SJSA1 (cell line): ENCODE results near the gene PDHX. TPM values are rescaled to one million over a fixed set of nuclear protein-coding genes. Genes with fewer than 3 reads are reported as not detected.

Experiments used
- DNase-seq, 2 experiments: peaks; one replicate each; pipeline ENCODE4 v3.0.0-alpha.2; 2015 to 2020; ENCODE audit warnings: low spot score in 2 of 2, low read depth in 1 of 2
- H3K27ac ChIP-seq: fragments of 250-450 bp; sonication (Bioruptor Pico); 2 replicates; pipeline ENCODE4 v1.5.1; 2020; ENCODE audit warnings: mild to moderate bottlenecking, moderate library complexity
- H3K27me3 ChIP-seq: fragments of 250-450 bp; sonication (Bioruptor Pico); replicated peaks from 2 replicates; pipeline ENCODE4 v1.5.1; 2020; ENCODE audit warnings: mild to moderate bottlenecking, moderate library complexity
- H3K36me3 ChIP-seq: fragments of 250-450 bp; sonication (Bioruptor Pico); 2 replicates; pipeline ENCODE4 v1.5.1; 2020; ENCODE audit warnings: mild to moderate bottlenecking
- H3K4me1 ChIP-seq: fragments of 250-450 bp; sonication (Bioruptor Pico); replicated peaks from 2 replicates; pipeline ENCODE4 v1.6.1; 2021; ENCODE audit warnings: mild to moderate bottlenecking
- H3K4me3 ChIP-seq: fragments of 250-450 bp; sonication (Bioruptor Pico); 2 replicates; pipeline ENCODE4 v1.5.1; 2020; ENCODE audit warnings: mild to moderate bottlenecking
- H3K9me3 ChIP-seq: fragments of 250-450 bp; sonication (Bioruptor Pico); replicated peaks from 2 replicates; pipeline ENCODE4 v1.5.1; 2020; ENCODE audit warnings: mild to moderate bottlenecking
- total RNA-seq: library from RNA; depleted of rRNA; stranded (reverse); fragments of >200 nt; shearing (Covaris generic); gene quantifications from 2 replicates; pipeline ENCODE4 v1.2.3, GENCODE V29; 2014

PDHX gene
- total RNA-seq, 1 experiment from 2014 or later, result 41.5 TPM

DNA sequence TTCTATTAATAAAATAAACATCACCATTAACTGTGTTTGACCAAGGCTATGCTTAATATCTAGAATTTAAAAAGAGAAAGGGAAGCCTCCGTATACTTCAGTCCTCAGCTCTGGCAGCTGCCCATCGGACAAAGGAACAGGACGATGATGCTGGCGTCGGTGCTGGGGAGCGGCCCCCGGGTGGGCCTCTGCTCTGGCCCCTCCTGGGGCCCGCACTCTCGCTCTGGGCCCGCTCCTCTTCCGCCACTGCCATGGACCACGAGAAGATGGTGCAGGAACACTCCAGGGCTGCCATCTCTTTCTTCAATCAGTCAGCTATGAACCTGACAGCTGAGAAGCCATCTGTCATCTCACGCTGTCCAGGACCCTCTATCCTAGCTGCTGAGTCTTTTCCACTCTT is 25.3 kb downstream of the PDHX start:
- Histone ChIP-seq H3K27ac (no peak overlapping the region), H3K36me3 (peaks cover 9% of the 10 kb centered on the region; the same call in 1 of the 2 replicates), H3K4me3 (no peak overlapping the region), H3K9me3 (no peaks in the 10 kb centered on the region), H3K4me1 (0 out of 2 replicates have a peak, but pooled peaks cover 5% of the 10 kb centered on the region), H3K27me3 (no peaks in the 10 kb centered on the region)
- no peak for DNase-seq

GRCh38 chr11:34944692-34945091 is 28.3 kb downstream of the PDHX start:
- H3K36me3 ChIP-seq, result peaks cover 22% of the 10 kb centered on the region
- H3K4me1 ChIP-seq, result 0 out of 2 replicates have a peak, but pooled peaks cover 5% of the 10 kb centered on the region
- no peaks in the 10 kb centered on the region for H3K27me3 ChIP-seq
- H3K9me3 ChIP-seq, result no peaks in the 10 kb centered on the region
- DNase-seq, result no peak
- no peak overlapping the region for H3K27ac ChIP-seq
- H3K4me3 ChIP-seq, result no peak overlapping the region

GRCh38 chr11:34948696-34949095 is 32.3 kb downstream of the PDHX start:
- no peaks in the 10 kb centered on the region for H3K4me1 ChIP-seq
- no peaks in the 10 kb centered on the region for H3K9me3 ChIP-seq
- no peak overlapping the region for H3K27ac ChIP-seq
- no peak overlapping the region for H3K4me3 ChIP-seq
- no peaks in the 10 kb centered on the region for H3K27me3 ChIP-seq
- no peak for DNase-seq
- H3K36me3 ChIP-seq, result peaks cover 29% of the 10 kb centered on the region

DNA sequence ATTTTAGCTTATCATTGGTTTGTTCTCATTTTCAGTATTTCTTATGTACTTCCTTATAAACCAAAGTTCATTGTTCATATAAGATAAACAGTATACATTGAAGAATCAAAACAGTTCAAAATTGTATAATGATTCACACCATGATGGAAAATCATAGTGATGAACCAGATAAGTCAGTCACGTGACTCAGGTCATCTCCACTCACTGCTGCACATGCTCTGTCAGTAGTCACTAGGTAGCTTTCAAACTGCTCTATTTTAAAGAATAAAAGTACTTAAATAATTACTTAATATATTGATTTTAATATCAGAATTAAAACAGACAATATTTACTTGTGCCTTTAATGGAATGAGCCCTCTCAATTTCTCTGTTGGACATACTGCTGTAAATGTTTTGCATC is 37.5 kb downstream of the PDHX start:
- Histone ChIP-seq H3K36me3 (peaks cover 16% of the 10 kb centered on the region), H3K27me3 (no peaks in the 10 kb centered on the region), H3K4me1 (no peaks in the 10 kb centered on the region), H3K27ac (no peak overlapping the region), H3K4me3 (no peak overlapping the region), H3K9me3 (no peaks in the 10 kb centered on the region)
- DNase-seq, result no peak

GRCh38 chr11:34957206-34957605 is 40.8 kb downstream of the PDHX start:
- Histone ChIP-seq H3K4me3 (no peak overlapping the region), H3K27me3 (no peaks in the 10 kb centered on the region), H3K4me1 (no peaks in the 10 kb centered on the region), H3K36me3 (peaks cover 21% of the 10 kb centered on the region), H3K27ac (no peak overlapping the region), H3K9me3 (no peaks in the 10 kb centered on the region)
- DNase-seq, result no peak

DNA sequence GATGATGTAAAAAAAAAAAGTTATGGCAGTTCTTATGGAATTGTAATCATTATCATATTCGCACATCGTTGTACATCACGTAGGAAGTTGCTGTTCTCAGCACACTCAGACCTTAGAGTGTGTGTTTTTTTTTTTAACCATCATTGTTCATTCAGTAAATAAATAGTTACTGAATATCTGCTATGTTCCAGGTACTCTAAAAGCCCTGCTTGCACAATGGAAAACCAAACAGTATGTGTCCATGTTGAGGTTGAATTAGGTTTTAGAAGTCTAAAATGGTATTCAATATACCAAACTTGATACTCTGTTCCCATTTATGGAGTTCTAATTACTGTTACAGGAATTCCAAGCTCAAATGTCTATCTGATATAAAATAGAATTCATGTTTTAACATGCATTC is 41.2 kb downstream of the PDHX start:
- Histone ChIP-seq H3K27me3 (no peaks in the 10 kb centered on the region), H3K4me3 (no peak overlapping the region), H3K36me3 (peaks cover 21% of the 10 kb centered on the region), H3K9me3 (no peaks in the 10 kb centered on the region), H3K27ac (no peak overlapping the region), H3K4me1 (no peaks in the 10 kb centered on the region)
- no peak for DNase-seq

DNA sequence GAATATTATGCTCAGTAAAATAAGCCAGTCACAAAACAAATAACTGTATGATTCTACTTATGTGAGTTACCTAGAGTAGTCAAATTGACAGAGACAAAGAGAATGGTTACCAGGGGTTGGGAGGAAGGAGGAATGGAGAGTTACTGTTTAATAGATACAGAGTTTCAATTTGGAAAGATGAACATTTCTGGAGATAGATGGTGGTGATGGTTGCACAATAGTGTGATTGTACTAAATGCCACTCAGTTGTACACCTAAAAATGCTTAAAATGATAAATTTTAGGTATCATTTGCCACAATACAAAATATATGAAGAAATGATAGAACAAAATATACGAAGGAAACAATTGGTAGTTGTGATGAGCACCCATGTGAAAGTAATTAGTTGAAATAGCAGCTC is 43.4 kb downstream of the PDHX start:
- no peak overlapping the region for H3K4me3 ChIP-seq
- peaks cover 18% of the 10 kb centered on the region for H3K36me3 ChIP-seq
- no peak for DNase-seq
- H3K27ac ChIP-seq, result no peak overlapping the region
- no peaks in the 10 kb centered on the region for H3K4me1 ChIP-seq
- H3K27me3 ChIP-seq, result no peaks in the 10 kb centered on the region
- H3K9me3 ChIP-seq, result no peaks in the 10 kb centered on the region

GRCh38 chr11:34960277-34960676 is 43.9 kb downstream of the PDHX start:
- Histone ChIP-seq H3K4me1 (no peaks in the 10 kb centered on the region), H3K9me3 (no peaks in the 10 kb centered on the region), H3K4me3 (no peak overlapping the region), H3K27ac (no peak overlapping the region), H3K27me3 (no peaks in the 10 kb centered on the region), H3K36me3 (peaks cover 18% of the 10 kb centered on the region)
- DNase-seq, result no peak

GRCh38 chr11:34962034-34962433 is 45.6 kb downstream of the PDHX start:
- H3K27ac ChIP-seq, result no peak overlapping the region
- H3K36me3 ChIP-seq, result peaks cover 22% of the 10 kb centered on the region
- H3K27me3 ChIP-seq, result no peaks in the 10 kb centered on the region
- no peak for DNase-seq
- H3K4me3 ChIP-seq, result no peak overlapping the region
- H3K4me1 ChIP-seq, result no peaks in the 10 kb centered on the region
- no peaks in the 10 kb centered on the region for H3K9me3 ChIP-seq

DNA sequence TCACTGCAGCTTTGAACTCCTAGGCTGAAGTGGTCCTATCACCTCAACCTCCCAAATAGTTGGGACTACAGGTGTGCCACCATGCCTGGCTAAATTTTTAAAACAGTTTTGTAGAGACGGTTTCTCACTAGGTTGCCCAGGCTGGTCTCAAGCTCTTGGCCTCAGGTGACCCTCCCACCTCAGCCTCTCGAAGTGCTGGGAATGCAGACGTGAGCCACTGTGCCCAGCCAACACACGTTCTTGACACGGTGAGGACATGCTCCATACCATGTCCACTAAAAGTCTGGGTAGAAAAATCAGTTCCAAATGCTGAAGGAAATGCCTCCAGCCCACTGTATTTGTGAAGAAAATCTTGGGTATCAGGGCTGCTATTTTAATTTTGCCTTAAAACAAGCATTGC is 46.9 kb downstream of the PDHX start:
- H3K4me1 ChIP-seq, result no peaks in the 10 kb centered on the region
- DNase-seq, result no peak
- H3K27me3 ChIP-seq, result no peaks in the 10 kb centered on the region
- H3K27ac ChIP-seq, result no peak overlapping the region
- H3K36me3 ChIP-seq, result peaks cover 25% of the 10 kb centered on the region
- H3K9me3 ChIP-seq, result no peaks in the 10 kb centered on the region
- H3K4me3 ChIP-seq, result no peak overlapping the region

GRCh38 chr11:34964610-34965331 is 48.4 kb downstream of the PDHX start:
- H3K36me3 ChIP-seq, result peaks cover 18% of the 10 kb centered on the region

GRCh38 chr11:34968862-34969261 is 52.4 kb downstream of the PDHX start:
- Histone ChIP-seq H3K9me3 (no peaks in the 10 kb centered on the region), H3K27ac (no peak overlapping the region), H3K4me1 (peaks cover 16% of the 10 kb centered on the region), H3K4me3 (no peak overlapping the region), H3K27me3 (no peaks in the 10 kb centered on the region), H3K36me3 (peaks cover 28% of the 10 kb centered on the region)
- DNase-seq, result no peak

More at GRCh38 chr11:34964610-34965331, 48.4 kb downstream of the PDHX start:
- Histone ChIP-seq H3K27me3 (no peaks in the 10 kb centered on the region), H3K4me3 (no peak overlapping the region), H3K4me1 (no peaks in the 10 kb centered on the region), H3K9me3 (no peaks in the 10 kb centered on the region), H3K27ac (no peak overlapping the region)
- no peak for DNase-seq

GRCh38 chr11:34970033-34970432 is 53.6 kb downstream of the PDHX start:
- no peak for DNase-seq
- Histone ChIP-seq H3K27ac (no peak overlapping the region), H3K4me3 (no peak overlapping the region), H3K27me3 (no peaks in the 10 kb centered on the region), H3K9me3 (no peaks in the 10 kb centered on the region), H3K4me1 (peaks cover 26% of the 10 kb centered on the region), H3K36me3 (peaks cover 31% of the 10 kb centered on the region)

GRCh38 chr11:34970480-34970879 is 54.1 kb downstream of the PDHX start:
- no peaks in the 10 kb centered on the region for H3K27me3 ChIP-seq
- peaks cover 30% of the 10 kb centered on the region for H3K4me1 ChIP-seq
- no peak overlapping the region for H3K27ac ChIP-seq
- no peak overlapping the region for H3K4me3 ChIP-seq
- DNase-seq, result no peak
- peaks cover 32% of the 10 kb centered on the region for H3K36me3 ChIP-seq
- no peaks in the 10 kb centered on the region for H3K9me3 ChIP-seq

DNA sequence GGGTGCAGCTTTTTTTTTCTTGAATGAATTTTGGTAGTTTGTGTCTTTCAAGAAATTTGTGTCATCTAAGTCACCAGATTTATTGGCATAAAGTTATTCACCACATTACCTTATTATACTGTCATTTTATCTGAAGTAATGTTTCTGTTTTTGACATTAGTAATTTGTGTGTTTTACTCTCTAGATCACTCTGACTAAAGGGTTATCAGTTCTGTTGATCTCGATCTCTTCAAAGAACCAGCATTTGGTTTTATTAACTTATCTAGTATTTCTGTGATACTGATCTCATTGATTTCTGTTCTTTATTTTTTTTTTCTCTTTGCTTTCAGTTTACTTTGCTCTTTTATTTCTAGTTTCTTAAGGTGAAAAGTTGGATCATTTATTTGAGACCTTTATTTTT is 55.5 kb downstream of the PDHX start:
- peaks cover 45% of the 10 kb centered on the region for H3K4me1 ChIP-seq
- peak overlapping the region; percentile 45; the same call in 1 of the 2 replicates for H3K27ac ChIP-seq
- H3K27me3 ChIP-seq, result no peaks in the 10 kb centered on the region
- no peaks in the 10 kb centered on the region for H3K9me3 ChIP-seq
- DNase-seq, result no peak
- no peak overlapping the region for H3K4me3 ChIP-seq
- peaks cover 33% of the 10 kb centered on the region for H3K36me3 ChIP-seq
